BJ (cell line): Measurements from ENCODE around the gene NHS. TPM values are rescaled to one million over a fixed set of nuclear protein-coding genes. Genes with fewer than 3 reads are reported as not detected.

Source experiments
- CTCF ChIA-PET: fragments of 350-600 bp; formaldehyde crosslinking; extraction: SDS; loops from one replicate; lab custom pipeline; 2021; ENCODE audit warnings: antibody characterized with exemption, inconsistent platforms; lab: Yijun Ruan, JAX
- POLR2A ChIA-PET: fragments of 300-600 bp; sonication (Branson Sonifier 250); formaldehyde crosslinking; extraction: SDS; loops from one replicate; lab custom pipeline; 2021; ENCODE audit warnings: antibody characterized with exemption; lab: Charles Lee
- DNase-seq: peaks from one replicate; pipeline ENCODE4 v3.0.0-alpha.2; 2011; ENCODE audit warnings: low read depth
- H3K27me3 ChIP-seq: 2 replicates; pipeline ENCODE4 v1.6.0; 2011; ENCODE audit warnings: low read length; ENCODE audit not compliant: control insufficient read depth, insufficient read depth
- H3K36me3 ChIP-seq: 2 replicates; pipeline ENCODE4 v1.5.1; 2011; ENCODE audit warnings: low read length; ENCODE audit not compliant: control insufficient read depth, insufficient read depth
- H3K4me3 ChIP-seq: 2 replicates; pipeline ENCODE4 v1.5.1; 2011; ENCODE audit warnings: low read depth, mild to moderate bottlenecking, control low read depth, low read length
- polyA plus RNA-seq: library from polyadenylated mRNA; depleted of rRNA; stranded (reverse); fragments of >200 nt; gene quantifications from 2 replicates; pipeline ENCODE4 v1.2.3, GENCODE V29; 2011
- TF ChIP-seq, protein P1 (sequence below): IDR thresholded peaks from 2 replicates; pipeline ENCODE4 v1.5.1; 2011; ENCODE audit warnings: low read depth, mild to moderate bottlenecking, control low read depth, inconsistent platforms, low read length, moderate library complexity; ENCODE audit not compliant: insufficient read depth

The NHS gene
- polyA plus RNA-seq, 1 experiment, result 2.2 TPM

DNA sequence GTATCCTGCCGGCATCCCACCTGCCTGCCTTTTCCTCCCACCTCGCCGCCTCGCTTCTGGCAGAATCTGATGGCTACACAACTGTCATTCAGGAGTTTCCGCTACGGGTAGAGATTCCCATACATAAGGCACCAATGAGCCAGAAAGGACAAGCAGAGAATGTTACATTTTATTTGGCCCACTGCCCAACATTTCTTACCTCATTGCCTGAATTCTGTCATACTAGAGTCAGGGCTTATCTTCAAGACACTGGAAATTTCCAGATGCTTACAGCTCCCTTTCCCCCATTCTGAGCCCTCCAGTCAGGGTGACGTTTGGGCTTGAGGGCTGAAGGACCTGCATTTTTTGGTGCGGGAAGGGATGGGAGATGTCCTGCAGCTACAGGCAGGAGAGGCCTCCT, 113.0 kb downstream of the NHS start:
- CTCF ChIA-PET, result no interaction called here
- H3K27me3 ChIP-seq, result no peaks in the 10 kb centered on the region
- H3K4me3 ChIP-seq, result no peak overlapping the region
- TF ChIP-seq, protein P1, sequence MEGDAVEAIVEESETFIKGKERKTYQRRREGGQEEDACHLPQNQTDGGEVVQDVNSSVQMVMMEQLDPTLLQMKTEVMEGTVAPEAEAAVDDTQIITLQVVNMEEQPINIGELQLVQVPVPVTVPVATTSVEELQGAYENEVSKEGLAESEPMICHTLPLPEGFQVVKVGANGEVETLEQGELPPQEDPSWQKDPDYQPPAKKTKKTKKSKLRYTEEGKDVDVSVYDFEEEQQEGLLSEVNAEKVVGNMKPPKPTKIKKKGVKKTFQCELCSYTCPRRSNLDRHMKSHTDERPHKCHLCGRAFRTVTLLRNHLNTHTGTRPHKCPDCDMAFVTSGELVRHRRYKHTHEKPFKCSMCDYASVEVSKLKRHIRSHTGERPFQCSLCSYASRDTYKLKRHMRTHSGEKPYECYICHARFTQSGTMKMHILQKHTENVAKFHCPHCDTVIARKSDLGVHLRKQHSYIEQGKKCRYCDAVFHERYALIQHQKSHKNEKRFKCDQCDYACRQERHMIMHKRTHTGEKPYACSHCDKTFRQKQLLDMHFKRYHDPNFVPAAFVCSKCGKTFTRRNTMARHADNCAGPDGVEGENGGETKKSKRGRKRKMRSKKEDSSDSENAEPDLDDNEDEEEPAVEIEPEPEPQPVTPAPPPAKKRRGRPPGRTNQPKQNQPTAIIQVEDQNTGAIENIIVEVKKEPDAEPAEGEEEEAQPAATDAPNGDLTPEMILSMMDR, result no peak
- POLR2A ChIA-PET, result no interaction called here
- H3K36me3 ChIP-seq, result no peaks in the 10 kb centered on the region
- no peak for DNase-seq

DNA sequence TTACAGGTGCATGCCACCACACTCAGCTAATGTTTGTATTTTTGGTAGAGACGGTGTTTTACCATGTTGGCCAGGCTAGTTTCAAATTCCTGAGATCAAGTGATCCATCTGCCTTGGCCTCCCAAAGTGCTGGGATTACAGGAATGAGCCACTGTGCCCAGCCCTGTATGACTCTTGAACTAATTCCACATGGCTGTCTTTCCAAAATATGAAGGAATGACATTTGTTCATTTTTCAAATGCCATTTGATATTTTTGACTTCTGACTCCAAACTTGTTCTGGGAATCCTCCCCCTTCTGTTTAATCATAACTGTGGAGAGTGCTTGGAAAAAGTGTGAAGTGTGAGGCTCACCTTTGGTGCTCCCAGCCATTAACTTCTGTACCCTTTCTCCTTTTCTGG, 119.2 kb downstream of the NHS start:
- Histone ChIP-seq H3K27me3 (no peaks in the 10 kb centered on the region), H3K4me3 (no peak overlapping the region), H3K36me3 (no peaks in the 10 kb centered on the region)
- ChIA-PET POLR2A (no interaction called here), CTCF (no interaction called here)
- no peak for DNase-seq
- TF ChIP-seq, protein P1, result no peak

DNA sequence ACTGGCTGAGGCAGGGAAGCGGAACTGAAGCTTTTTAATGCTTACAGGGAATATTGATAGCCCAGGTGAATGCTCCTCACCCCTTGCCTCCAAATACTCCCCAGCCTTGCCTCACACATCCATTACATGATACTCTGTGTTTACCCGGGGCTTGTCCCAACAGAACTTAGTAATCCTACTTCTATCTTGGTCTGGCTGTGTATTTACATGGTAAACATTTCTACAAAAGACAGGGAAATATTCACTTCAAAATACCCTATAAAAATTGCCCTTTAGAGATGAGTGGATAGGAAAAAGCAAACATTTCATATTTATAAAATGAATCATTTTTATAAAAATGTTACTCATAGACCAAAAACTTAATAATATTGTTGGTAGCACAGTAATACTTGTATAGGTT, 120.1 kb downstream of the NHS start:
- no peaks in the 10 kb centered on the region for H3K27me3 ChIP-seq
- no peak for DNase-seq
- ChIA-PET POLR2A (no interaction called here), CTCF (no interaction called here)
- H3K4me3 ChIP-seq, result no peak overlapping the region
- TF ChIP-seq, protein P1, result no peak
- no peaks in the 10 kb centered on the region for H3K36me3 ChIP-seq

DNA sequence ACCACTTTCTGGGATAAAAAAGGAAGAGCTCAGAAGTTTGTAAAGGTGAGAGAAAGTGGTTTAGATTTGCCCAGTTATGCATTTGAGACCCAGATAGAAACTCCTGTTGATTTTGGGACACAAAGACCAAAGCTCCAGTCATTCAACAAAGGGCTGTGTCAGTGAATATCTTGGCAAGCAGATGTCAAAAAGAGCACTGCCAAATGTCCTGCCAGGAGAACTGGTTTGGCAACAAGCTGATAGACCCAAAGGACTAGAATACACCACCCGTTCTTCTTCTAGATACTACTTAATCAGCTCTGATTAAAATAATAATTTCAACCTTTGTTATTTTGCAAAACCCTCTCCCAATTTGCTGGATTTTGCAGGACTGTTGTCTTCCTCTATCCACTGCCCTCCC, 121.4 kb downstream of the NHS start:
- TF ChIP-seq, protein P1, result no peak
- CTCF ChIA-PET, result no interaction called here
- Histone ChIP-seq H3K27me3 (no peaks in the 10 kb centered on the region), H3K4me3 (no peak overlapping the region), H3K36me3 (no peaks in the 10 kb centered on the region)
- DNase-seq, result no peak
- POLR2A ChIA-PET, result no interaction called here

DNA sequence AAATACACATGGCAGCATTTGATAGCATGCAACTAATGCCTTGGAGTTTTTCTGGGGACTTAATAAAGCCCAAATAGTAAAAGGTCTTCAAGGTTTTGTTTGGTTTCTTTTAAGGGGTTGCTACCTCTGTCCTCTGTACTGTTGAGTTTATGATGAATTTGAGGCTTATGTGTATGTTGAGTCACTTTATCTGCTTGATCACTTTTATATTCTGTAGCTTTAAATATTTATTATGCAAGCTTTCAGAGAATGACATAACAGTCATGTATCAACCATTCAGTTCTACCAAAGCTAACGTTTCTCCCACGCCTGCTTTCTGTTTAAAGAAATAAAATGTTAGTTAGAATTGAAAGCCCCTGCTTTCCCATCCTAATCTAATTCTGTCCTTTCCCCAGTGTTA, 122.2 kb downstream of the NHS start:
- POLR2A ChIA-PET, result no interaction called here
- Histone ChIP-seq H3K27me3 (no peaks in the 10 kb centered on the region), H3K4me3 (no peak overlapping the region), H3K36me3 (no peaks in the 10 kb centered on the region)
- DNase-seq, result no peak
- CTCF ChIA-PET, result no interaction called here
- TF ChIP-seq, protein P1, result no peak
